GM13977 (cell line): ENCODE data around the gene CWH43.
"Not testable (repeated sequence)": the region's sequence is repeated elsewhere in the genome, so short reads cannot be mapped to it uniquely, and the experiment has no call there.

Source experiments
- DNase-seq: peaks from one replicate; pipeline ENCODE4 v3.0.0; 2012; ENCODE audit warnings: low spot score
- CTCF ChIP-seq: IDR thresholded peaks from 2 replicates; pipeline ENCODE4 v1.5.1; 2012; ENCODE audit warnings: mild to moderate bottlenecking, control low read depth; ENCODE audit not compliant: insufficient read depth; ENCODE audit errors: extremely low read depth, missing control alignments
- in situ Hi-C: fragments of 300-500 bp; cut with MboI; formaldehyde crosslinking; loops from one replicate; pipeline ENCODE4 v1.12.0; 2022; ENCODE audit warnings: low sequenced_read_pairs, low pct_unique_long_range_greater_than_20kb, mixed read lengths, inconsistent platforms; ENCODE audit not compliant: unreplicated experiment

CWH43 gene

GRCh38 chr4:49063670-49064069 is 77.6 kb downstream of the CWH43 start:
- in situ Hi-C loops: no loop called here
- no peak for DNase-seq
- TF ChIP-seq CTCF: no peak

- in situ Hi-C loops, DNase-seq: not testable (repeated sequence)
Measured at GRCh38 chr4:49072196-49072595, 86.1 kb downstream of the CWH43 start.

DNA sequence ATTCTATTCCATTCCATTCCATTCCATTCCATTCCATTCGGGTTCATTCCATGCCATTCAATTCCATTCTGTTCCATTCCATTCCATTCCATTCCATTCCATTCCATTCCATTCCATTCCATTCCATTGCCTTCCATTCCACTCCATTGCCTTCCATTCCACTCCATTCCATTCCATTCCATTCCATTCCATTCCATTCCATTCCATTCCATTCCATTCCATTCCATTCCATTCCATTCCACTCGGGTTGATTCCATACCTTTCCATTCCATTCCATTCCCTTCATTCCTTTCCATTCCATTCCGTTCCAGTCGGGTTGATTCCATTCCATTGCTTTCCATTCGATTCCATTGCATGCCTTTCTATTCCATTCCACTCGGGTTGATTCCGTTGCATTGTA is 105.8 kb downstream of the CWH43 start:
- in situ Hi-C loops, DNase-seq: not testable (repeated sequence)

DNA sequence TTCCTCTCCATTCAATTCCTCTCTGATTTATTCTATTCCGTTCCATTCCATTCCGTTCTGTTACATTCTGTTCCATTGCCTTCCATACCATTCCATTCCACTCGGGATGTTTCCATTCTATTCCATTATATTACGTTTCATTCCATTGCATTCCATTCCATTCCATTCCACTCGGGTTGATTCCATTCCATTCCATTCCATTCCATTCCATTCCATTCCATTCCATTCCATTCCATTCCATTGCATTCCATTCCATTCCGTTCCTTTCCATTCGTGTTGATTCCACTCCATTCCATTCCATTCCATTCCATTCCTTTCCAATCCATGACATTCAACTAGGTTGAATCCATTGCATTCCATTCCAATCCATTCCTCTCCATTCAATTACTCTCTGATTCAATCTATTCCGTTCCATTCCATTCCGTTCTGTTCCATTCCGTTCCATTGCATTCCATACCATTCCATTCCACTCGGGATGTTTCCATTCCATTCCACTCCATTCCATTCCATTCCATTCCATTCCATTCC is 106.6 kb downstream of the CWH43 start:
- DNase-seq, in situ Hi-C loops: not testable (repeated sequence)

DNA sequence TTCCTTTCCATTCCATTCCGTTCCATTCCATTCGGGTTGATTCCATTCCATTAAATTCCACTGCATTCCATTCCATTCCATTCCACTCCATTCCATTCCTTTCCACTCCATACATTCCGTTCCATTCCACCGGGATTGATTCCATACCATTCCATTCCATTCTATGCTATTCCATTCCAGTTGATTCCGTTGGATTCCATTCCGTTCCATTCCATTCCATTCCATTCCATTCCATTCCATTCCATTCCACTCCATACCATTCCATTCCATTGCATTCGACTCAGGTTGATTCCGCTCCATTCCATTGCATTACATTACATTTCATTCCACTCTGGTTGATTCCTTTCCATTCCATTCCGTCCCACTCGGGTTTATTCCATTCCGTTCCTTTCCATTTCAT is 110.1 kb downstream of the CWH43 start:
- in situ Hi-C loops, DNase-seq: not testable (repeated sequence)

GRCh38 chr4:49096627-49097026 is 110.6 kb downstream of the CWH43 start:
- DNase-seq, in situ Hi-C loops: not testable (repeated sequence)

- DNase-seq, in situ Hi-C loops: not testable (repeated sequence)
Measured at GRCh38 chr4:49097071-49097470, 111.0 kb downstream of the CWH43 start.

DNA sequence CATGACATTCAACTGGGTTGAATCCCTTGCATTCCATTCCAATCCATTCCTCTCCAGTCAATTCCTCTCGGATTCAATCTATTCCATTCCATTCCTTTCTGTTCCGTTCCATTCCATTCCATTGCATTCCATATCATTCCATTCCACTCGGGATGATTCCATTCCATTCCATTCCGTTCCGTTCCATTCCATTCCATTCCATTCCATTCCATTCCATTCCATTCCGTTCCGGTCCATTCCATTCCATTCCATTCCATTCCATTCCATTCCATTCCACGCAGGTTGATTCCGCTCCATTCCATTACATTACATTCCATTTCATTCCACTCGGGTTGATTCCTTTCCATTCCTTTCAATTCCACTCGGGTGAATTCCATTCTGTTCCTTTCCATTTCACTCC is 111.4 kb downstream of the CWH43 start:
- DNase-seq, in situ Hi-C loops: not testable (repeated sequence)

DNA sequence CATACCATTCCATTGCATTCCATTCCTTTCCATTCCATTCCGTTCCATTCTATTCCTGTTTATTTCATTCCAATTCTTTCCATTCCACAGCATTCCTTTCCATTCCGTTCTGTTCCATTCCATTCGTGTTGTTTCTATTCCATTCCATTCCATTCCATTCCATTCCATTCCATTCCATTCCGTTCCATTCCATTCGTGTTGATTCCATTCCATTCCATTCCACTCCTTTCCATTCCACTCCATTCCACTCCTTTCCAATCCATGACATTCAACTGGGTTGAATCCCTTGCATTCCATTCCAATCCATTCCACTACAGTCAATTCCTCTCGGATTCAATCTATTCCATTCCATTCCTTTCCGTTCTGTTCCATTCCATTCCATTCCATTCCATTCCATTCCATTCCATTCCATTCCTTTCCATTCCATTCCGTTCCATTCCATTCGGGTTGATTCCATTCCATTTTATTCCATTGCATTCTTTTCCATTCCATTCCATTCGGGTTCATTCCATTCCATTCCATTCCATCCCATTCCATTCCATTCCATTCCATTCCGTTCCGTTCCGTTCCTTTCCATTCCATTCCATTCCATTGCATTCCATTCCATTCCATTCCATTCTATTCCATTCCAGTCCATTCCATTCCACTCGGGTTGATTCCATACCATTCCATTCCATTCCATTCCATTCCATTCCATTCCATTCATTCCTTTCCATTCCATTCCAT is 112.1 kb downstream of the CWH43 start:
- in situ Hi-C loops, DNase-seq: not testable (repeated sequence)

DNA sequence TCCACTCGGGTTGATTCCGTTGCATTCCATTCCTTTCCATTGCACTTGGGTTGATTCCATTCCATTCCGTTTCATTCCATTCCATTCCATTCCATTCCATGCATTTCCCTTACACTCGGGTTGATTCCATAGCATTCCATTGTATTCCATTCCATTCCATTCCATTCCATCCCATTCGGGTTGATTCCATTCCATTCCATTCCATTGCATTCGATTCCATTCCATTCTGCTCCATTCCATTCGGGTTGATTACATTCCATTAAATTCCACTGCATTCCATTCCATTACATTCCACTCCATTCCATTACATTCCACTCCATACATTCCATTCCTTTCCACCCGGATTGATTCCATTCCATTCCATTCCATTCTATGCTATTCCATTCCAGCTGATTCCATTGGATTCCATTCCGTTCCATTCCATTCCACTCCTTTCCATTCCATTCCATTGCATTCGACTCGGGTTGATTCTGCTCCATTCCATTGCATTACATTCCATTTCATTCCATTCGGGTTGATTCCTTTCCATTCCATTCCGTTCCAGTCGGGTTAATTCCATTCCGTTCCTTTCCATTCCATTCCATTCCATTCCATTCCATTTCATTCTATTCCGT is 113.9 kb downstream of the CWH43 start:
- DNase-seq, in situ Hi-C loops: not testable (repeated sequence)

DNA sequence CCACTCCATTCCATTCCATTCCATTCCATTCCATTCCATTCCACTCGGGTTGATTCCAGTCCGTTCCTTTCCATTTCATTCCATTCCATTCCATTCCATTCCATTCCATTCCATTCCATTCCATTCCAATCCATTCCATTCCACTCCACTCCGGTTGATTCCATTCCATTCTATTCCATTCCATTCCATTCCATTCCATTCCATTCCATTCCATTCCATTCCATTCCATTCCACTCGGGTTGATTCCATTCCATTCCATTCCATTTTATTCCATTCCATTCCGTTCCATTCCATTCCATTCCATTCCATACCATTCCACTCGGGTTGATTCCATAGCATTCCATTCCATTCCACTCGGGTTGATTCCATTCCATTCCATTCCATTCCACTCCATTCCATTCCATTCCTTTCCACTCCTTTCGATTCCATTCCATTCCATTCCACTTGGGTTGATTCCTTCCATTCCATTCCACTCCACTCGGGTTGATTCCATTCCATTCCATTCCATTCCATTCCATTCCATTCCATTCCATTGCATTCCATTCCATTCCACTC is 116.3 kb downstream of the CWH43 start:
- in situ Hi-C loops, DNase-seq: not testable (repeated sequence)

- in situ Hi-C loops: not testable (repeated sequence)
Measured at GRCh38 chr4:49103436-49104136, 117.5 kb downstream of the CWH43 start.

GRCh38 chr4:49104231-49104930 is 118.3 kb downstream of the CWH43 start:
- DNase-seq, in situ Hi-C loops: not testable (repeated sequence)

More at GRCh38 chr4:49103436-49104136, 117.5 kb downstream of the CWH43 start:
- DNase-seq: not testable (repeated sequence)

GRCh38 chr4:49105248-49105904 is 119.3 kb downstream of the CWH43 start:
- DNase-seq, in situ Hi-C loops: not testable (repeated sequence)

DNA sequence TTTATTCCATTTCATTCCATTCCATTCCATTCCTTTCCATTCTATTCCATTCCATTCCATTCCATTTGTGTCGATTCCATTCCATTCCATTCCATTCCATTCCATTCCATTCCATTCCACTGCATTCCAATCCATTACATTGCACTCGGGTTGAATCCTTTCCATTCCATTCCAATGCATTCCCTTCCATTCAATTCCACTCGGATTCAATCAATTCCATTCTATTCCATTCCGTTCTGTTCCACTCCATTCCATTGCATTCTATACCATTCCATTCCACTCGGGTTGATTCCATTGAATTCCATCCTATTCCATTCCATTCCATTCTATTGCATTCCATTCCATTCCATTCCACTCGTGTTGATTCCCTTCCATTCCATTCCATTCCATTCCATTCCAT is 121.2 kb downstream of the CWH43 start:
- in situ Hi-C loops, DNase-seq: not testable (repeated sequence)
